Activated CD8-positive, alpha-beta T cell treated with anti-CD3 and anti-CD28 coated beads for 36 hours (primary cell): ENCODE data around the gene TMEM50B. TPM values are rescaled to one million over a fixed set of nuclear protein-coding genes. Genes with fewer than 3 reads are reported as not detected.

Experiments
- ATAC-seq: fragments of 200-7000 bp; cut with Tn5 transposase; one replicate; pipeline ENCODE4 v1.10.0; 2021; ENCODE audit warnings: mild to moderate bottlenecking, moderate library complexity
- CTCF ChIA-PET: fragments of 350-600 bp; sonication (Branson Sonifier 250); formaldehyde crosslinking; loops from one replicate; lab custom pipeline; 2021; ENCODE audit warnings: antibody characterized with exemption; lab: Charles Lee
- POLR2A ChIA-PET: fragments of 350-600 bp; sonication (Branson Sonifier 250); formaldehyde crosslinking; loops from one replicate; lab custom pipeline; 2021; ENCODE audit warnings: antibody characterized with exemption; lab: Charles Lee
- DNase-seq: peaks from one replicate; pipeline ENCODE4 v3.0.0-alpha.2; 2020
- H3K27ac Mint-ChIP-seq: one replicate; pipeline ENCODE4 v1.8.0; 2021; ENCODE audit warnings: mild to moderate bottlenecking, mixed read lengths
- H3K27me3 Mint-ChIP-seq: one replicate; pipeline ENCODE4 v1.8.0; 2021; ENCODE audit warnings: mixed read lengths
- H3K36me3 Mint-ChIP-seq: one replicate; pipeline ENCODE4 v1.8.0; 2021; ENCODE audit warnings: low read depth, mixed read lengths
- H3K4me1 Mint-ChIP-seq: one replicate; pipeline ENCODE4 v1.8.0; 2021; ENCODE audit warnings: low read depth, mixed read lengths
- H3K4me3 Mint-ChIP-seq: one replicate; pipeline ENCODE4 v1.8.0; 2021; ENCODE audit warnings: mild to moderate bottlenecking, moderate library complexity, mixed read lengths
- H3K9me3 Mint-ChIP-seq: one replicate; pipeline ENCODE4 v1.8.0; 2021; ENCODE audit warnings: mixed read lengths
- CTCF ChIP-seq: fragments of 200-600 bp; IDR thresholded peaks from one replicate; pipeline ENCODE4 v1.8.0; 2022; ENCODE audit warnings: antibody characterized with exemption, mild to moderate bottlenecking
- intact Hi-C: fragments of 100-400 bp; cut with micrococcal nuclease; formaldehyde crosslinking; loops from one replicate; pipeline ENCODE4 v1.10.0; 2022
- total RNA-seq, 2 experiments: library from RNA; stranded (reverse); gene quantifications; one replicate each; pipeline ENCODE4 v1.2.3, GENCODE V29; 2021

Gene TMEM50B
- 10 to 100 TPM; 14.4 to 15.2 TPM for total RNA-seq

- peak; percentile 96 for ATAC-seq
- Mint-ChIP-seq H3K27ac (peak within 1 kb of the TSS; percentile 94), H3K9me3 (no peaks in the 10 kb centered on the region), H3K4me1 (peaks cover 15% of the 10 kb centered on the region), H3K36me3 (no peaks in the 10 kb centered on the region), H3K27me3 (no peaks in the 10 kb centered on the region), H3K4me3 (peak within 1 kb of the TSS; percentile 92)
- peak; percentile 98 for DNase-seq
- ChIA-PET CTCF (interaction anchor here (0.6 to 2.1 kb wide), 8 partner anchors 9 to 126 kb away, joined by 3 to 8 read pairs (median 4); partner anchors contain the start of genes DNAJC28 and DONSON), POLR2A (interaction anchor here (0.6 to 3.0 kb wide), 15 partner anchors 9 to 328 kb away, joined by 3 to 19 read pairs (median 4); partner anchors contain the start of genes DNAJC28, GART, IFNAR1 and SON)
- no peak for TF ChIP-seq CTCF
- intact Hi-C loops: loop anchor here (5.0 kb wide), 1 partner anchor 62 kb away; the partner anchor contains the start of genes GART and SON
Observed at GRCh38 chr21:33479679-33480480, at the start of gene TMEM50B. TSS of gene TMEM50B (minus strand) at chr21:33479974. CDS start at chr21:33468885, 11,089 bp downstream.

- Mint-ChIP-seq H3K27me3 (no peaks in the 10 kb centered on the region), H3K4me3 (no peak overlapping the region), H3K36me3 (peaks cover 41% of the 10 kb centered on the region), H3K9me3 (no peaks in the 10 kb centered on the region), H3K27ac (no peak overlapping the region), H3K4me1 (no peaks in the 10 kb centered on the region)
- ChIA-PET CTCF (interaction anchor here (0.9 kb wide), 1 partner anchor 77 kb away, joined by 3 read pairs; no protein-coding TSS in a partner anchor), POLR2A (interaction anchor here (0.6 to 1.0 kb wide), 5 partner anchors 8 to 36 kb away, joined by 3 read pairs; no protein-coding TSS in a partner anchor)
- DNase-seq: no peak
- no peak for ATAC-seq
- TF ChIP-seq CTCF: no peak
- intact Hi-C loops: no loop called here
Observed at GRCh38 chr21:33522953-33523349, 43.2 kb upstream of the TMEM50B start.

GRCh38 chr21:33522297-33522952, 42.7 kb upstream of the TMEM50B start:
- TF ChIP-seq CTCF: no peak
- ChIA-PET CTCF (interaction anchor here (0.9 kb wide), 1 partner anchor 78 kb away, joined by 3 read pairs; no protein-coding TSS in a partner anchor), POLR2A (interaction anchor here (0.6 to 1.0 kb wide), 4 partner anchors 12 to 37 kb away, joined by 3 read pairs; no protein-coding TSS in a partner anchor)
- Mint-ChIP-seq H3K27me3 (no peaks in the 10 kb centered on the region), H3K9me3 (no peaks in the 10 kb centered on the region), H3K4me1 (no peaks in the 10 kb centered on the region), H3K36me3 (peaks cover 40% of the 10 kb centered on the region), H3K4me3 (no peak overlapping the region), H3K27ac (no peak overlapping the region)
- intact Hi-C loops: no loop called here
- DNase-seq (no peak), ATAC-seq (no peak)

GRCh38 chr21:33518899-33519298, 39.1 kb upstream of the TMEM50B start:
- no peak for TF ChIP-seq CTCF
- H3K4me1 Mint-ChIP-seq: peaks cover 9% of the 10 kb centered on the region
- no peaks in the 10 kb centered on the region for H3K9me3 Mint-ChIP-seq
- no peak for DNase-seq
- intact Hi-C loops: no loop called here
- no peak overlapping the region for H3K4me3 Mint-ChIP-seq
- no peaks in the 10 kb centered on the region for H3K27me3 Mint-ChIP-seq
- no peak for ATAC-seq
- H3K27ac Mint-ChIP-seq: no peak overlapping the region
- POLR2A ChIA-PET: interaction anchor here (0.6 kb wide), 1 partner anchor 67 kb away, joined by 3 read pairs; no protein-coding TSS in a partner anchor
- CTCF ChIA-PET: no interaction called here
- peaks cover 53% of the 10 kb centered on the region for H3K36me3 Mint-ChIP-seq
